ENCODE measurements around the gene SLC32A1. TPM values are rescaled to one million over a fixed set of nuclear protein-coding genes. Genes with fewer than 3 reads are reported as not detected.

The SLC32A1 gene
- total RNA-seq, 1 donor from 2014 or later, result not detected

GRCh38 chr20:38755324-38755910 is 31.1 kb downstream of the SLC32A1 start:
- Mint-ChIP-seq H3K9me3 (ENCODE audit: unreplicated experiment) (no peaks in the 10 kb centered on the region), H3K4me1 (ENCODE audit: low read depth, unreplicated experiment) (no peaks in the 10 kb centered on the region), H3K27ac (ENCODE audit: unreplicated experiment) (no peak overlapping the region), H3K36me3 (ENCODE audit: low read depth, unreplicated experiment) (peaks cover 10% of the 10 kb centered on the region), H3K27me3 (ENCODE audit: low read depth, unreplicated experiment) (no peaks in the 10 kb centered on the region), H3K4me3 (ENCODE audit: unreplicated experiment) (no peak overlapping the region)
- H4K20me1 ChIP-seq (ENCODE audit: insufficient read depth, low read length), result peaks cover 20% of the 10 kb centered on the region
- H3K79me2 ChIP-seq (ENCODE audit: insufficient read depth, low read length), result peaks cover 3% of the 10 kb centered on the region
- peaks cover 11% of the 10 kb centered on the region for H3K36me3 ChIP-seq (ENCODE audit: insufficient read depth, low read length)
- no peak for DNase-seq (ENCODE audit: low read depth)
- H3K27ac ChIP-seq (ENCODE audit: low read depth, low read length), result no peak overlapping the region
- H3K4me3 ChIP-seq (ENCODE audit: insufficient read depth, low read depth, low read length), result no peak overlapping the region
- no peaks in the 10 kb centered on the region for H3K4me1 ChIP-seq (ENCODE audit: insufficient read depth, low read length)
- no peaks in the 10 kb centered on the region for H3K27me3 ChIP-seq (ENCODE audit: insufficient read depth, low read length)
- H2AFZ ChIP-seq (ENCODE audit: low read depth, low read length), result no peak overlapping the region
- H3K9ac ChIP-seq (ENCODE audit: low read length), result no peak overlapping the region
- H3K4me2 ChIP-seq (ENCODE audit: low read length), result no peak overlapping the region
- no peak for FAIRE-seq
- TF ChIP-seq EZH2 (IDR thresholded peaks at IDR 0.05; ENCODE audit: insufficient read depth, low read length), result no peak
- TF ChIP-seq, protein P1, sequence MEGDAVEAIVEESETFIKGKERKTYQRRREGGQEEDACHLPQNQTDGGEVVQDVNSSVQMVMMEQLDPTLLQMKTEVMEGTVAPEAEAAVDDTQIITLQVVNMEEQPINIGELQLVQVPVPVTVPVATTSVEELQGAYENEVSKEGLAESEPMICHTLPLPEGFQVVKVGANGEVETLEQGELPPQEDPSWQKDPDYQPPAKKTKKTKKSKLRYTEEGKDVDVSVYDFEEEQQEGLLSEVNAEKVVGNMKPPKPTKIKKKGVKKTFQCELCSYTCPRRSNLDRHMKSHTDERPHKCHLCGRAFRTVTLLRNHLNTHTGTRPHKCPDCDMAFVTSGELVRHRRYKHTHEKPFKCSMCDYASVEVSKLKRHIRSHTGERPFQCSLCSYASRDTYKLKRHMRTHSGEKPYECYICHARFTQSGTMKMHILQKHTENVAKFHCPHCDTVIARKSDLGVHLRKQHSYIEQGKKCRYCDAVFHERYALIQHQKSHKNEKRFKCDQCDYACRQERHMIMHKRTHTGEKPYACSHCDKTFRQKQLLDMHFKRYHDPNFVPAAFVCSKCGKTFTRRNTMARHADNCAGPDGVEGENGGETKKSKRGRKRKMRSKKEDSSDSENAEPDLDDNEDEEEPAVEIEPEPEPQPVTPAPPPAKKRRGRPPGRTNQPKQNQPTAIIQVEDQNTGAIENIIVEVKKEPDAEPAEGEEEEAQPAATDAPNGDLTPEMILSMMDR (IDR thresholded peaks at IDR 0.05; ENCODE audit: insufficient read depth, low read depth, low read length), result no peak
- no peaks in the 10 kb centered on the region for H3K9me3 ChIP-seq (ENCODE audit: insufficient read depth, low read depth, low read length)

DNA sequence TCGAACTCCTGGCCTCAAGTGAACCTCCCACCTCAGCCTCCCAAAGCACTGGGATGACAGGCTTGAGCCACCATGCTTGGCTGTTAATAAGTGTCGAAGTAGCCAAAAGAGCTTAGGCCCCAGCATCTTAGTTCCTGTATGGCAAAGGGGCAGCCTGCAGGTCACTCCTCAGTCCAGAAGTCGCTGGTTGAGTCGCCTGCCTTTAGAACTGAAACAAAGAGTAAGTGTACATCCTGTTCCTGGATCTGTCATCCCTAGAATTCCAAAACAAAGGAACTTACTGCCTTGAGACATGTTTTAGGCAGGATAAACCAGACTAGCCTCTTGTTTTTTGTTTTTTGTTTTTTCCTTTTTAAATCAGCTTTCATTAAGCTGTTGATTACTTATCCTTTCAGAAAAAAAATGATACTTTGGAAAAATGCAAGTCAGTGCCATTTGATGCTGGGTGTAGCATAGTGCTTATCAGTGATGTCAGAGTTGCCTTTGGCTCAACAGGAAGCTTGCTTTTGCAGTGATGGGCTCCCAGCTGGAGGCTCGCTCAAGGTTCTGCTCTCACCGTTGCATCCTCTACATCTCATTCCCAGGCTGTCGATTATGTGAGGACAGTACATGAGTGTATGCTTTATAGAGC is 33.0 kb downstream of the SLC32A1 start:
- no peak for FAIRE-seq

More for the DNA sequence above, 33.0 kb downstream of the SLC32A1 start:
- H3K9me3 ChIP-seq (ENCODE audit: insufficient read depth, low read depth, low read length), result no peaks in the 10 kb centered on the region
- H3K79me2 ChIP-seq (ENCODE audit: insufficient read depth, low read length), result no peaks in the 10 kb centered on the region
- no peak overlapping the region for H3K9ac ChIP-seq (ENCODE audit: low read length)
- H3K4me2 ChIP-seq (ENCODE audit: low read length), result no peak overlapping the region
- no peaks in the 10 kb centered on the region for H3K9me3 Mint-ChIP-seq (ENCODE audit: unreplicated experiment)
- peaks cover 19% of the 10 kb centered on the region for H3K36me3 ChIP-seq (ENCODE audit: insufficient read depth, low read length)
- H3K27ac ChIP-seq (ENCODE audit: low read depth, low read length), result no peak overlapping the region
- no peaks in the 10 kb centered on the region for H3K27me3 ChIP-seq (ENCODE audit: insufficient read depth, low read length)
- DNase-seq (ENCODE audit: low read depth), result no peak
- no peaks in the 10 kb centered on the region for H3K4me1 ChIP-seq (ENCODE audit: insufficient read depth, low read length)
- peaks cover 15% of the 10 kb centered on the region for H3K36me3 Mint-ChIP-seq (ENCODE audit: low read depth, unreplicated experiment)
- H3K27ac Mint-ChIP-seq (ENCODE audit: unreplicated experiment), result no peak overlapping the region
- no peak overlapping the region for H3K4me3 ChIP-seq (ENCODE audit: insufficient read depth, low read depth, low read length)
- no peak overlapping the region for H3K4me3 Mint-ChIP-seq (ENCODE audit: unreplicated experiment)
- no peak overlapping the region for H2AFZ ChIP-seq (ENCODE audit: low read depth, low read length)
- H4K20me1 ChIP-seq (ENCODE audit: insufficient read depth, low read length), result peaks cover 6% of the 10 kb centered on the region
- H3K27me3 Mint-ChIP-seq (ENCODE audit: low read depth, unreplicated experiment), result no peaks in the 10 kb centered on the region
- H3K4me1 Mint-ChIP-seq (ENCODE audit: low read depth, unreplicated experiment), result no peaks in the 10 kb centered on the region
- no peak for TF ChIP-seq EZH2 (IDR thresholded peaks at IDR 0.05; ENCODE audit: insufficient read depth, low read length)
- TF ChIP-seq, protein P1 (IDR thresholded peaks at IDR 0.05; ENCODE audit: insufficient read depth, low read depth, low read length), result no peak

All from astrocyte (in vitro differentiated cells and primary cell).